Endothelial cell of umbilical vein (primary cell): ENCODE results near the gene CATSPERD. TPM values are rescaled to one million over a fixed set of nuclear protein-coding genes. Genes with fewer than 3 reads are reported as not detected.
A peak's percentile ranks its signal among the peaks of the same experiment; 100 is the strongest.

Source experiments
- BruUV-seq: library from RNA; stranded (reverse); fragments of 400-500 nt; replicated peaks from 2 replicates; lab custom pipeline; 2021; lab: Mats Ljungman, UMichigan
- CTCF ChIA-PET: fragments of 300-600, 350-600 bp; sonication (Branson Sonifier 250); formaldehyde crosslinking; loops from one replicate; lab custom pipeline; 2021; ENCODE audit warnings: antibody characterized with exemption, inconsistent platforms; lab: Charles Lee
- POLR2A ChIA-PET: fragments of 300-600, 350-600 bp; sonication (Branson Sonifier 250); formaldehyde crosslinking; loops from one replicate; lab custom pipeline; 2021; ENCODE audit warnings: antibody characterized with exemption, inconsistent platforms; lab: Charles Lee
- DNase-seq: peaks from one replicate; pipeline ENCODE4 v3.0.0-alpha.2; 2011; ENCODE audit warnings: low read depth, low spot score
- FAIRE-seq: peaks from 2 replicates; lab custom pipeline; 2011; peaks lifted over from hg19 to GRCh38; lab: Jason Lieb, UNC
- H2AFZ ChIP-seq: 2 replicates; pipeline ENCODE4 v1.6.0; 2012; ENCODE audit warnings: low read depth, low read length, control low read depth, inconsistent platforms
- H3K27ac ChIP-seq: 2 replicates; pipeline ENCODE4 v1.5.1; 2011; ENCODE audit warnings: low read depth, mild to moderate bottlenecking, control low read depth, low read length, moderate library complexity; ENCODE audit not compliant: insufficient read depth
- H3K27me3 ChIP-seq, 2 experiments: 2 replicates each; pipeline versions ENCODE4 v1.6.0 to v1.6.1; 2011; ENCODE audit warnings: low read length in 2 of 2, mixed read lengths in 1 of 2; ENCODE audit not compliant: control insufficient read depth in 2 of 2, insufficient read depth in 2 of 2
- H3K36me3 ChIP-seq, 2 experiments: 2 replicates in 1 of 2; 3 replicates in 1 of 2; pipeline ENCODE4 v1.5.1; 2011; ENCODE audit warnings: low read length in 2 of 2, mild to moderate bottlenecking in 1 of 2, moderate library complexity in 1 of 2; ENCODE audit not compliant: control insufficient read depth in 2 of 2, insufficient read depth in 2 of 2; ENCODE audit errors: extremely low read depth in 1 of 2
- H3K4me1 ChIP-seq: 3 replicates; pipeline ENCODE4 v1.5.1; 2011; ENCODE audit warnings: mild to moderate bottlenecking, low read length; ENCODE audit not compliant: control insufficient read depth, insufficient read depth; ENCODE audit errors: extremely low read depth
- H3K4me2 ChIP-seq: 2 replicates; pipeline ENCODE4 v1.6.1; 2011; ENCODE audit warnings: low read length, control low read depth, mixed read lengths; ENCODE audit not compliant: insufficient read depth
- H3K4me3 ChIP-seq, 3 experiments: fragments of 200-600 bp in 1 of 3; sonication (generic), shearing (Covaris generic) in 1 of 3; replicated peaks in 1 of 3; 2 replicates each; pipeline ENCODE4 v1.5.1; 2011 to 2016; ENCODE audit warnings: control low read depth in 3 of 3, low read length in 3 of 3, mild to moderate bottlenecking in 2 of 3, inconsistent platforms in 1 of 3, low read depth in 1 of 3, moderate library complexity in 1 of 3; ENCODE audit not compliant: insufficient read depth in 1 of 3
- H3K79me2 ChIP-seq: 2 replicates; pipeline ENCODE4 v1.6.0; 2012; ENCODE audit warnings: low read length, inconsistent platforms; ENCODE audit not compliant: control insufficient read depth, insufficient read depth
- H3K9ac ChIP-seq: replicated peaks from 2 replicates; pipeline ENCODE3; 2011; ENCODE audit warnings: low read length, control low read depth; ENCODE audit not compliant: insufficient read depth; ENCODE audit errors: extremely low read depth
- H3K9me1 ChIP-seq: replicated peaks from 3 replicates; pipeline ENCODE4 v1.6.0; 2011; ENCODE audit warnings: mild to moderate bottlenecking, low read length; ENCODE audit not compliant: control insufficient read depth, insufficient read depth; ENCODE audit errors: extremely low read depth
- H3K9me3 ChIP-seq: replicated peaks from 2 replicates; pipeline ENCODE4 v1.5.1; 2012; ENCODE audit warnings: low read length, inconsistent platforms; ENCODE audit not compliant: control insufficient read depth, insufficient read depth
- H4K20me1 ChIP-seq: replicated peaks from 2 replicates; pipeline ENCODE3; 2011; ENCODE audit warnings: mild to moderate bottlenecking, low read length; ENCODE audit not compliant: control insufficient read depth, insufficient read depth; ENCODE audit errors: extremely low read depth
- EZH2 ChIP-seq: IDR thresholded peaks from 2 replicates; pipeline ENCODE4 v1.6.1; 2012; ENCODE audit warnings: borderline replicate concordance, low read depth, mild to moderate bottlenecking, moderate library complexity, low read length, inconsistent platforms; ENCODE audit not compliant: severe bottlenecking
- FOS ChIP-seq: IDR thresholded peaks from 2 replicates; pipeline ENCODE4 v1.6.1; 2011; ENCODE audit warnings: mild to moderate bottlenecking, low read length, moderate library complexity, borderline replicate concordance; ENCODE audit not compliant: insufficient read depth
- GATA2 ChIP-seq: IDR thresholded peaks from 2 replicates; pipeline ENCODE4 v1.7.0; 2011; ENCODE audit warnings: low read depth, mild to moderate bottlenecking, moderate library complexity, mixed read lengths, low read length; ENCODE audit not compliant: insufficient read length, insufficient read depth
- JUN ChIP-seq: IDR thresholded peaks from 2 replicates; pipeline ENCODE4 v1.6.1; 2011; ENCODE audit warnings: borderline replicate concordance, low read depth; ENCODE audit not compliant: insufficient read length, insufficient read depth
- MAX ChIP-seq: IDR thresholded peaks from 2 replicates; pipeline ENCODE4 v1.6.1; 2011; ENCODE audit not compliant: insufficient read depth, insufficient read length
- MYC ChIP-seq: IDR thresholded peaks from one replicate; pipeline ENCODE4 v1.6.1; 2011; ENCODE audit warnings: mild to moderate bottlenecking, low read depth, low read length
- POLR2A ChIP-seq: IDR thresholded peaks from 2 replicates; pipeline ENCODE4 v1.6.1; 2012; ENCODE audit warnings: low read depth, mild to moderate bottlenecking, control low read depth, low read length
- POLR2AphosphoS5 ChIP-seq: IDR thresholded peaks from 2 replicates; pipeline ENCODE4 v1.6.1; 2012; ENCODE audit warnings: low read depth, mild to moderate bottlenecking, control low read depth, low read length, moderate library complexity; ENCODE audit not compliant: insufficient read depth
- dilution Hi-C: fragments of 300-500 bp; cut with MboI; formaldehyde crosslinking; loops from one replicate; pipeline ENCODE4 v1.15.0; 2019; ENCODE audit warnings: low sequenced_read_pairs; ENCODE audit not compliant: extremely low pct_ligation_motif_present
- intact Hi-C: fragments of 100-400 bp; cut with micrococcal nuclease; formaldehyde crosslinking; loops from one replicate; pipeline ENCODE4 v1.10.0; 2022
- polyA plus RNA-seq, 4 experiments: library from polyadenylated mRNA; depleted of rRNA in 3 of 4; stranded (reverse) in 3 of 4; unstranded in 1 of 4; fragments of >200 nt; gene quantifications; 2 replicates each; pipeline versions ENCODE4 v1.2.1 to v1.2.3, GENCODE V29; 2011 to 2012; ENCODE audit warnings: missing spikeins in 1 of 4
- total RNA-seq: library from RNA; stranded (reverse); gene quantifications from 2 replicates; pipeline ENCODE4 v1.2.3, GENCODE V29; 2021
- TF ChIP-seq, protein P1 (sequence below), 2 donors: IDR thresholded peaks; 1 replicate in 1 of 2; 2 replicates in 1 of 2; pipeline ENCODE4 v1.5.1; 2011; ENCODE audit warnings: low read length in 2 of 2, mild to moderate bottlenecking in 2 of 2, moderate library complexity in 2 of 2, control low read depth in 1 of 2, inconsistent platforms in 1 of 2, low read depth in 1 of 2; ENCODE audit not compliant: insufficient read depth in 1 of 2; ENCODE audit errors: extremely low read depth in 1 of 2

CATSPERD gene
- total and polyA plus RNA-seq, 2 donors (not counting 3 experiments of a cell fraction or from before 2014, with no cell fraction given) = not detected

- Histone ChIP-seq H3K4me3 (peak overlapping the region; percentile 52 to 79 (median 75)), H3K9me1 (no peaks in the 10 kb centered on the region), H3K79me2 (peaks cover 44% of the 10 kb centered on the region), H2AFZ (no peak overlapping the region), H3K4me2 (peak overlapping the region; percentile 91), H3K36me3 (no peaks in the 10 kb centered on the region), H3K9ac (peak overlapping the region; percentile 81), H3K27me3 (no peaks in the 10 kb centered on the region), H4K20me1 (no peaks in the 10 kb centered on the region), H3K4me1 (peaks cover 15% of the 10 kb centered on the region), H3K27ac (peak overlapping the region; percentile 85), H3K9me3 (no peaks in the 10 kb centered on the region)
- BruUV-seq = TSS peak; percentile 57
- DNase-seq (peak; percentile 40), FAIRE-seq (peak; percentile 70)
- dilution Hi-C loops (no loop called here), intact Hi-C loops (no loop called here)
- ChIA-PET CTCF (interaction anchor here (1.0 to 2.1 kb wide), 10 partner anchors 9 to 184 kb away, joined by 3 to 11 read pairs (median 4); partner anchors contain the start of genes NDUFA11, RPL36, SAFB and SAFB2), POLR2A (interaction anchor here (0.6 to 1.1 kb wide), 4 partner anchors 12 to 72 kb away, joined by 3 to 4 read pairs (median 3); partner anchors contain the start of gene DUS3L)
- TF ChIP-seq FOS (no peak), GATA2 (no peak), EZH2 (no peak), JUN (no peak), MAX (no peak), MYC (no peak), POLR2A (no peak), POLR2AphosphoS5 (no peak)
- TF ChIP-seq, protein P1, sequence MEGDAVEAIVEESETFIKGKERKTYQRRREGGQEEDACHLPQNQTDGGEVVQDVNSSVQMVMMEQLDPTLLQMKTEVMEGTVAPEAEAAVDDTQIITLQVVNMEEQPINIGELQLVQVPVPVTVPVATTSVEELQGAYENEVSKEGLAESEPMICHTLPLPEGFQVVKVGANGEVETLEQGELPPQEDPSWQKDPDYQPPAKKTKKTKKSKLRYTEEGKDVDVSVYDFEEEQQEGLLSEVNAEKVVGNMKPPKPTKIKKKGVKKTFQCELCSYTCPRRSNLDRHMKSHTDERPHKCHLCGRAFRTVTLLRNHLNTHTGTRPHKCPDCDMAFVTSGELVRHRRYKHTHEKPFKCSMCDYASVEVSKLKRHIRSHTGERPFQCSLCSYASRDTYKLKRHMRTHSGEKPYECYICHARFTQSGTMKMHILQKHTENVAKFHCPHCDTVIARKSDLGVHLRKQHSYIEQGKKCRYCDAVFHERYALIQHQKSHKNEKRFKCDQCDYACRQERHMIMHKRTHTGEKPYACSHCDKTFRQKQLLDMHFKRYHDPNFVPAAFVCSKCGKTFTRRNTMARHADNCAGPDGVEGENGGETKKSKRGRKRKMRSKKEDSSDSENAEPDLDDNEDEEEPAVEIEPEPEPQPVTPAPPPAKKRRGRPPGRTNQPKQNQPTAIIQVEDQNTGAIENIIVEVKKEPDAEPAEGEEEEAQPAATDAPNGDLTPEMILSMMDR (IDR thresholded peaks at IDR 0.05; ENCODE audit: extremely low read depth in 1 of 2, insufficient read depth in 1 of 2, low read depth in 1 of 2, low read length in 2 of 2) = no peak
These were observed 1.0 kb upstream of the CATSPERD start for GRCh38 chr19:5719274-5719960.
